HG03378 (cell line): Measurements from ENCODE around the gene MYO10.

Source experiments
- ATAC-seq: cut with Tn5 transposase; IDR thresholded peaks from one replicate; pipeline ENCODE4 v1.9.1; 2021; ENCODE audit warnings: mild to moderate bottlenecking, moderate library complexity; ENCODE audit not compliant: unreplicated experiment

Gene MYO10

DNA sequence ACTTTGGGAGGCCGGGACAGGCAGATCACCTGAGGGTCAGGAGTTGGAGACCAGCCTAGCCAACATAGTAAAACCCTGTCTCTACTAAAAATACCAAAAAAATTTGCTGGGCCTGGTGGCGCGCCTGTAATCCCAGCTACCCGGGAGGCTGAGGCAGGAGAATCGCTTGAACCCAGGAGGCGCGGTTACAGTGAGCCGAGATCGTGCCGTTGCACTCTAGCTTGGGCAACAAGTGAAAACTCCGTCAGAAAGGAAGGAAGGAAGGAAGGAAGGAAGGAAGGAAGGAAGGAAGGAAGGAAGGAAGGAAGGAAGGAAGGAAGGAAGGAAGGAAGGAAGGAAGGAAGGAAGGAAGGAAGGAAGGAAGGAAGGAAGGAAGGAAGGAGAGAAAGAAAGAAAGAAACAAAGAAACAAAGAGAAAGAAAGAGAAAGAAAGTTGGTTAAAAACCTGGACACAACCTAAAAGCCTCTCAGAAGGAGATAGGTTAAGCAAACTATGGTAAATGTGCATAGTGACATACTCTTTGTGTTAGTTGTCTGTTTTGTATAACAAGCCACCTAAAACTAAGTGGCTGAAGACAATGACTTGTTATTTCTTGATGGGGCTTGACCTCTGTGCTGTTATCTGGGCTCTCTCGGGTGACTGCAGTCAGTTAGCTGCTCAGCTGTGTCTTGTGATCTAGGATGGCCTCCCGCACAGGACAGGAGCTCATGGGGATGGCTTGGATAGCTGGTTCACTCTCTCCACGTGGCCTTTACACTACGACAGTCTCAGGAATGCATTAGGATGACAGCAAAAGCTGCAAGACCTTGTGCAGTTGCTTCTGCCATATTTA lies 8.0 kb upstream of the MYO10 start:
- ATAC-seq: no peak

DNA sequence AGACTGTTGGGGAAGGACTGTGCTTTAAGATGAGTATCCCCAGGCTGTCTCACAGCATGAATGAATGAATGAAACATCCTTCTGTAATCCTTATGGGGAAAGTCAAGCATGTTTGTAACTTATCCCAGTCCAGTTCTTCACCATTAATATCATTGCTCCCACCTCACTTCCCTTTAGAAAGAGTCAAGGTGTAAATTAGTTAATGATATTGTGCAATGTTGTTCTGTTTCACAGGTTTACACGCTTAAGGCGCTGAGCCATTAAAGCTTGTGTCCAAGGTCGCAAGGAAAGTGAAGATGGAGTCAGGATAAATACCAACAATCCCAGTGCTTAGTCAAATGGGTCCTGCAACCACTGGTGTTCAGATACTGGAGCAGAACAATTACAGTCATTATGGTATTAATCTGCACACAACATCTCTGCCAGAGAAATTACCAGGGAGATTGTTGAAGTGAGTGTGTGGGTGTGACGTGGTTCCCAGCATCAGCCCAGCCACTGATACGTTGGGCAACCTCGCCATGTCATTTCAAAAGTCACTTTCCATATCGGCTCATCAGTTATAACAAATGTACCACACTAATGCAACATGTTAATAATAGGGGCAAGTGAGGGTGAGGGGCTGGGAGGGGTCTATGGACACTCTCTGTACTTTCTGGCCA lies 1.5 kb upstream of the MYO10 start:
- no peak for ATAC-seq

DNA sequence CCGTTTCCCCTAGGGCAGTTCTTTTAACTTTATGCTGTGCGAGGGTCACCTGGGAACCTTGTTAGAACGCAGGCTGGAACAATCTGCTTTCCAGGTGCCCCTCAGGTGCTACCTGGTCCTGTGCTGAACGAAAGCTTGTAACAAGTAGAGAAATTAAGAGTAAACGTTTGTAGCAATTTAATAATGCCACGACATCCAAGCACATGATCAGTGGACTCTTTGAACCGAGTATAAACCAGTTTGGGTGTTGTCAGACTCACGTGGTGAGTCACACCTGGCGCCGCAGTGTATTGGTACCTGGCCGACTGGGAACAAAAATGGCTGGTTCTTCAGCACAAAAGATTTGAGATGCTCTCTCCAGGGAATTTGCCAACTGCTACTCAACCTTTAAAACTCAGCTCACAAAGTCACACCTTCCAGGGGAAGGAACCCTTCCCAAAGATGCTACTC lies 926 bp upstream of the MYO10 start:
- no peak for ATAC-seq

DNA sequence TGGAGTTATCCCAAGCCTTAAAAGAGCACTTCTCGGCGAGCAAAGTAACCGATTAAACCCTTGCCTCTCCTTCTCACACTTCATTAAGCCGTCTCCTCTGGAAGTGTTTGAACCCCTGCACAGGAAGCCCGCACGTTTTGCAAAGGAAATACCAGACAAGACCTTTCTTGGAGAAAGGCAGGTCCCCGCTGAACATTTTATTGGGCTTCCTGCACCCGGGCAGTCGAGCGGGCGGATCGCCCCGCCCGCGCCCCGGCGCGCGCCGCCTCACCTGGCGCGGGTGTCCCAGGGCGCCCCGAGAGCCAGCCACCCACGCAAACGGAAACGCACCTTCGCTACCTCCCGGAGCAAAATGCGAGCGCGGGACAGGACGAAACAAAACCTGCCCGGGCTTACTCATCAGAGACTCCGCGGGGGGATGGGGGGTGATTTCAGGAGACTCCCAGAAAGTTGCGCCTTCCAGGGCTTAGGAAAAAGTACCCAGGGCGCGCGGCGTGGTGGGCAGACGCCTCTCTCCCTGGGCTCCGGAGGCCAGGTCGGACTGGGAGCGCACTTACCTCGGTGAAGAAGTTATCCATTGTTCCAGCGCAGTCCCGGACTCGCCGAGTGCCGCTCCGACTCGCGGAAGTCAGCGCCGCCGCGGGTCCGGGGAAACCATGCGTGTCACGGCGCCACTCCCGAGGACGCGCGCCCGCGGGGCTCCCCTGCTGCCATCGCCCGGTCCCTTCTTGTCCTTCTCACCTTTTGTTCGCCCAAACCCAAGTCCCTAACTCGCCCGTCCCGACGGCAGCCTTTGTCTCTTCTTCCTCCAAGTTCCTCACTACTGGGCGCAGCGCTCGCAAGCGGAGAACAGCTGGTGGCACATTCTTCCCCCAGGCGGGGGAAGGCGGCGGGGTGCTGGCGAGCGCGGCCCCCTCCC lies 598 bp downstream of the MYO10 start:
- ATAC-seq: peak; percentile 41

DNA sequence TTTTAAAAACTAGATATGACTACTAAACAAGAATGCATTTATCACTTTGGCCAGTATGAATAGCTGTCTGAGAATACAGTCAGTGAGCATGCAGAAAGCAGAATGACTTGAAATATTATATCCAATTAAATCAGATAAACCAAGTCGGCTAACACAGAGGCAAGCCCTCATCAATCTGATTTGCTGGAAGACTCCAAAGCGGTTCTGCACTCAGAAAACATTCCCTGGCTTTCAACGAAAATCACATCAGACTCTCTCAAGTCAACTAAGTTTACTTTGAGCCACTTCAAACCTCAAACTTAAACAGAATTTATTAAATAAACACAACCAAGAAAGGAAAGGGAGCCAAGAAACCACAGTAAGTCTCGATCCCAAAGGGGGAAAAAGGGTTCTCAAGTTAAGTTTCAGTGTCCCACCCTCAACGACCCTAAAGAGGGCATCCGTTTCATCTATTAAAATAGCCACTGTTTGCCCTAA lies 1.4 kb downstream of the MYO10 start:
- no peak for ATAC-seq

DNA sequence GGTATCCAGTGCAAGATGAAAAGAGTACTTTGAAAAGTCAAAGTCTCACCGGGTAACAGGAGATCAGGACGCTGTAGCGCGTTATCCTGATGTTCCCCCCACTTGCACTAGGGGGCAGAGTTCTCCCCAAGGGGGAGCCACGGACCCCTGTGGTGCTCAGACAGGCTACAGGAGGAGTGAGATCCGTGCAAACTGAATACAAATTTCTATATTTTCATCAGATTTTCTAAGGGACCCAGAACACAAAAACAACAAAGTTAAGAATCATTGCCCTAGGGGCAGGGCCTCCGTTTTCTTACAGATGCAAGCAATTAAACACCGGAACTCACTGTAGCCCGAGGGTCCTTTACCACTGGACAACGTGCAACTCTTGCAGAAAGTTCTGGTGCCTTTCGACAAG lies 2.0 kb downstream of the MYO10 start:
- ATAC-seq: peak; percentile 79

DNA sequence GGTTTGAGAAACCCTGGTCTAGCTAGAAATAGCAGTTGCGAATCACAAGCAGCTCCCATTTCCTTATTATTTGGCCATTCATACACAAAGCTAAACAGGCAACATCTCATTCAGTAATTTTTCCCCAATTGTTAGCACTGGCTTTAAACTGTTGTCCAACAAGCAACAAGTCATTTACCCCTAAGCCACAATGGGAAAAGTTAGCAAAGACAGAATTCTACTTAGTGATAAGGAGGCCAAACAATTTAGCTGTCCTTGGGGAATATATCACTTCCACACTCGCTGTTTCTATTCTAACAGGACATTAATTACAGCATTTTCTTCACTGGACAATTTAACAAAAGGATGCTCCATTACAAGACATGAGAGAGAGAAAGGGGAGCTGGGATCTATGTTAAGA lies 2.8 kb downstream of the MYO10 start:
- ATAC-seq: no peak

DNA sequence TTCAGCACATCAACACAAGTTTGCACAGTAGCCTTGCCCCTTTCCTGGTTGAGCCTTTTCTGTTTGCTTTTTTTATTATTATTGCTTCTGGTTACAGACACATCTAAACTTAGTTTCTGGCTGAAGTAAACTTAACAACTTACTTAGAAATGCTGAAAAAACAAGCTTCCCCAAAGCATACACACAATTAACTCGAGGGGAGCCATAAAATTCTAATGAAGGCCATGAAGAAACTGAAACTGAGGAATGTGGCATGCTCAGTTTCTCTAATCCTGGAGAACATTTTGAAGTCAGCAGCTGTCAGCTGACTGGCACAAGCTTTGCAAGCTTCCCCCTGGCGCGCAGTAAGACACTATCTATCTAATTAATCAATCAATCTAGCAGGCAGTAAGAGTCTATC lies 3.7 kb downstream of the MYO10 start:
- no peak for ATAC-seq

DNA sequence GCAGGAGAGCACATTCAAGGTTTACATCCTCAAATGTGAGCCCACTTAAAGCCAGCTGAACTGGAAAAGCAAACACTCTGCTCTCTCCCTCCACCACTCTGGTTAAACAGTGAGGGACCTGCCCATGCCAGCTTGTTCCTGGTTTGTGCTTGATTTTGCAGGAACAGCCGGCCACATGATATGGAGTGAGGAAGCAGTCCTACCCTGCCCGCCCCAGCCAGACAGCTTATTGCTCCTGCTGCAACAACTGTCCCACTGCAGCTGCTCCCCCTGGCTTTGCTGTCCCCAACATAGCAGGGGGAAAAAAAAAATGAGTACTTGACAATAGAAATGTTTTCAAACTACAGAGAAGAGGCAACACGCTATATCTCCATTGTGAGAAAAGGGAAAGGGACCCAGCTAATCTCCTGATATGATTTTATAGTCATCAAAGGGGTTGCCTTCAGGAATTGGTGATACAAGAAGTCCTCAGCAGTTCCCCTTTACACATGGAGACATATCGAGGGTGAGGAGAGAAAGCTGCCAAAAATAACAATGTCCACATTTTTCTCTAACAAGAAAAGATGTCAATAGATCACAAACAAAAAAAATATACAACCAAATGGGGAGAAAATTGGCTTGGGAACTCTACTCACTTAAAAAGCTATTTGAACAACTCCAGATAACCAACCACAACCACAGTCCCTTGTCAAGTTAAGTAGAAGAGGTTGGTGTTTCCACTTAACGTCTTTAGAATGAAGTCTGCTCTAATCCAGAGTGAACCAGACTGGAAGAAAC lies 4.6 kb downstream of the MYO10 start:
- no peak for ATAC-seq

DNA sequence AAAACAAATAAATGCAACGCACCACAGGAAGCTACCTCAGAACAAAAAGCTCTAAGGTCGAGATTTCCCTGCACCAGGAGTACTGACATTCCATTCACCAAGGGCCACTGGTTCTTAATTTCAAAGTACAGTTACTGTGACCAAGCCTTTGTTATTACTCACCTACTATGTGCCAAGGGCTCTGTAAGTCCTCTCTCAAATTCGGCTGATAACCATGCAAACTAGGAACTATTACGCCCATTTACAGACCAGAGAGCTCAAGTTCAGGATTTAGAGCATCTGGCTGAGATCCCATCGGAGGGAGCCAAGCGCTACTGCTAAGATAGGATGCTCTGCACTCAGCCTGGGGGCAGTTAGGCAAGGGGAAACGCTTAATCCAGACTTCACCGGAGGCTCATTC lies 5.6 kb downstream of the MYO10 start:
- ATAC-seq: no peak

DNA sequence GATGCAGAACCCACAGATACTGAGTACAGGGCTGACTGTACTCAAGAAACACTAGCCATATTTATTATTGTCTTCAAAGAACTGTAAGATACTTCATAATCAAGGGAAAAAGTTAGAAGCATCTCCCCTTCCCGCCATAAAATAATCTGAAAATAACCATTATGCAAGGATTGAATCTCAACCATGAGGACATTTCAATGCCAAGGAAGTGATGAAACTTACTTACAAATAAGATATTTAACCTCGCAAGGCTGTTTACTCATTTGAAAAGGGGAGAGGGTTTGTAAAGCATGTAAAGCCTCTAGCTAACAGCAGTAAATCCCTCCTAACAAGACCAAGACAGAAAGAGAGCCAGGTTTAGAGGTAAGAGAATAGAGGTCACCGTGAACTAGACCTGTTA lies 6.3 kb downstream of the MYO10 start:
- no peak for ATAC-seq

DNA sequence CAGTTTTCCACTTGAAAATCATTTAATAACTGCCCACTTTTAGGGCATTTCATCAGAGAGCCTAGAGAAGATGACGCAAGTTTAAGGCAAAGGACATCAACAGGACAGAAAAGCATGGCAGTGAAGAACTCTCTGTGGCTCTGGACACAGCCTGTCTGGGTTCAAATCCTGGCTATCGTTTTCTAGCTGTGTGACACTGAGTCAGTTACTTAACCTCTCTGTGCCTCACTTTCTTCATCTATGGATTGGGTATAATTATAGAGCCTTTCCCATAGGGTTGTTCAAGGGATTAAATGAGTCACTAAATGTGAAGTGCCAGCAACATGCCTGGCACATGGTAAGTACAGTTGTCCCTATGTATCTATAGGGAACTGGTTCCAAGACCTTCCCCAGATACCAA lies 6.7 kb downstream of the MYO10 start:
- ATAC-seq: no peak

DNA sequence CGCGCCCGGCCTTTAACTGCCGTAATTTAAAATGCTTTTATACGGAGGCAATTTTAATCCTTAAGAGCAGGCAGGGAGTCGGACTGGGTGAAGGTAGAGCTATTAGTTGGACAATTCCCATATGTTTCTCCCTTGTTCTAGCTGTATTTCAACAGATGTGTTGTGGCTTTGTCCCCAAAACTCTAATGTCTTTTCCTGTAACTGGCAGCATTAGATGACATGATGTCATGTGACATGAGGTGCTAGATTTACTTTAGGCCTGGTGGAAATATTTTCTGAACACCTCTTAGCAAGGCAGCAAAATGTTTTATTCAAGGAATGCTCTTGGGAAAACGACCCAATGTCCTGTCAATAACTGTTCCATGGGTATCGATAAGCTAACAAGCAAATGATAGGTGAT lies 8.5 kb downstream of the MYO10 start:
- ATAC-seq: no peak

DNA sequence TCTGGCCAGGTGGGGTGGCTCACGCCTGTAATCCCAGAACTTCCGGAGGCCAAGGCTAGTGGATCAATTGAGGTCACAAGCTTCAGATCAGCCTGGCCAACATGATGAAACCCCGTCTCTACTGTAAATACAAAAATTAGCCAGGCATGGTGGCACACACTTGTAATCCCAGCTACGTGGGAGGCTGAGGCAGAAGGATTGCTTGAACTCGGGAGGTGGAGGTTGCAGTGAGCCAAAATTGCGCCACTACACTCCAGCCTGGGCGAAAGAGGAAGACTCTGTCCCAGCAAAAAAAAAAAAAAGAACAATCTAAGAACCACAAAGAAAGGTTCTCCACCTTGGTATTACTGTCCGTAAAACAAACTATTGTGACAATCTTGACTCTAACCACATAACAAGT lies 9.7 kb downstream of the MYO10 start:
- ATAC-seq: no peak

DNA sequence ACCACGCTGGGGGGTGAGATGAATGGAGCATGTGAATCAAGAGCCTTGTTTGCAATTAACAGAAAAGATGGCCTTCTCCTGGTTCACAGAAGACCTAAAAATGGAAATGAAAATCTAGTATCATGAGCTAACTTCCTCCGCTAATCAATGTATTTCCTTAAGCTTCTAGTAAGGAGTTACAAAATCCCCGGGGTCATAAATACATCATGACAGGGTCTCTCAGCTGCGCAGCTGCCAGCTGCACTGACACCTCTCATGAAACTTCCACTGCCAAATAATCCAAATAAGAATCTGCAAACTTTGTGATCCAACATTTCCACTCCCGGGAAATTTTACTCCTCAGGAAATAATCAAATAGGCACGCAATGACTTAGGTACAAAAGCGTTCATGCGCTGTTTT lies 11.9 kb downstream of the MYO10 start:
- ATAC-seq: no peak

DNA sequence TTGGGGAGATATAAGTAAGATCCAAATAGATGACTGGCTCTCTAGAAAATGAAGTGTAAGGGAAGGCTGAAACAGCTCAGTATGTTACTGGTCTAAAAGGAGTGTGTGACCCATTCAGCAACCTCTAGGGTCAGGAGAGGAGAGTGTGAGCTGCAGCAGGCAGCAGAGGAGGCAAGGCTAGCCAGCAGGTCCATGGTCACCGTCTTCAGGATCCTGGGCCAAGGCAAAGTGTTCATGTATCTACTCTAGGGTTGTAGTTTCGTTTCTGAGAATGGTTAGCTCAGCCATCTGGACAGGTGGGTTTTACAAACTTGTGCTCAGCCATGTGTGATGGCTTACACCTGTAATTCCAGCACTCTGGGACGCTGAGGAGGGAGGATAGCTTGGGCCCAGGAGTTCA lies 13.7 kb downstream of the MYO10 start:
- ATAC-seq: no peak

DNA sequence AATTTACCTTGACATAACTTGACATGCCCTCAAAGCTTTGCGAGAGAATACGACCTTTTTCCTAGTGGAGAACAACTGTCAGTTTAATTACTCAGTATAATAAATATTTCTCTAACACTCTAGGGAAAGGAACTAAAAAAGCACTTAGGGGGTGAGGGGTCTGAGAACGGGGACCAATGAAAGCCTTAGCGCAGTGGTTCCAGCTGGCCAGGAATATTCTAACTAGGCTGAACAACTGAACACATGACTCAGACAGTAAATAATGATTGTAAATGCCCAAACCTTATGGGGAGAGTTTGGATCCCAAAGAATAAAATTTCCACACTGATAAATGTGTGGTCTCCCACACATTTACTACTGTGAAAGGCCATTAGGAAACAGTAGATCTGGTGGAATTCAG lies 14.9 kb downstream of the MYO10 start:
- ATAC-seq: no peak

DNA sequence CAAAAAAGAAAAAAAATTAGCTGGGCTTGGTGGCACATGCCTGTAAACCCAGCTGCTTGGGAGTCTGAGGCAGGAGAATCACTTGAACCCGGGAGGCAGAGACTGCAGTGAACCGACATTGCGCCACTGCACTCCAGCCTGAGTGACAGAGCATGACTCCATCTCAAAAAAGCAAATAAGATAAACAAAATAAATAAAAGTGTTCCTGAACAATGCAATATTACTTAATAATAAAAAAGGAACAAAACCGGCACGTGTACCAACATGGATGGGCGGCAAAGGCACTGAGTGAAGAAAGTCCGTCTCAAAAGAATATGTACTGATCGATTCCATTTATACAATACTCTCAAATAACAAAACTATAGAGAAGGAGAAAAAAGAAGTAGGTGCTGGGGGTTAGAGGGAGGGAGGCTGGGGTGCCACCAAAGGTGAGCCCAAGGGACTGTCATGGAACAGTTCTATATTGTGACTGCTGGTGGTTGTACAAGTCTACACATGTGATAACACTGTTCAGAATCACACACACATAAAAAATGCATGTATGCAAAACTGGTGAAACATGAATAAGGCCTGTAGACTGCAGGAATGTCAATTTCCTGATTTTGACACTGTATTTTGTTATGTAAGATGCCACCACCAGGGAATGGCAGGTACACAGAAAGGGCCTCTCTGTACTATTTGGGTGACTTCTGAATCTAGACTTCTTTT lies 15.8 kb downstream of the MYO10 start:
- ATAC-seq: no peak

DNA sequence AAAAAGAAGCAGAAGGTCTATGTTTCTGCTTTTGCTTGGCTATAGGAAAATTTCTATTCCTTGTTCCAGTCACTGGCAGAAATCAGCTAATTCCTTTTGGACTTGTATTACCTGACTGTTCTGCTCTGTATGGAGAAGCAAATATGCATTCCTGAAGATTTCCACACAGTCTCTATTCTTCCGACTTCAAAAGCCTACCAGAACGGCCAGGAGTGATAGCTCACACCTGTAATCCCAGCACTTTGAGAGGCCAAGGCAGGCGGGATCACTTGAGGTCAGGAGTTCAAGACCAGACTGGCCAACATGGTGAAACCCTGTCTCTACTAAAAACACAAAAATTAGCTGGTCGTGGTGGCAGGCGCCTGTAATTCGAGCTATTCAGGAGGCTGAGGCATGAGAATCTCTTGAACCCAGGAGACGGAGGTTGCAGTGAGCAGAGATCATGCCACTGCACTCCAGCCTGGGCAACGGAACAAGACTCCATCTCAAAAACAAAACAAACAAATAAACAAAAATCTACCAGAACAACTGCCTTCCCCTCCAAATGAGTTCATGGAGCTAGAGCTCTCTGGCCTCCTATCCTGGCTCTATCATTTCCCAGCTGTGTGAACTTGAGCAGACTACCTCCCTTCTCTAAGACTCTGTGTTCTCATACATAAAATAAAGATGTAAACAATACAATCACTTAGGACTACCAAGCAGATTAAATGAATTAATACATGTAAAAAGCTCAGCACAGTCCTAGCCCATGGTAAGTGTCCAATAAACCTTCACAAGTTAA lies 17.0 kb downstream of the MYO10 start:
- no peak for ATAC-seq
